HL-60 (cell line): ENCODE measurements around the gene PRPSAP1.

Source experiments
- GABPA ChIP-seq: IDR thresholded peaks from 2 replicates; pipeline ENCODE4 v1.6.1; 2012; ENCODE audit warnings: low read depth
- POLR2AphosphoS5 ChIP-seq: IDR thresholded peaks from 2 replicates; pipeline ENCODE4 v1.6.1; 2012; ENCODE audit warnings: low read depth
- TF ChIP-seq, protein P1 (sequence below): IDR thresholded peaks from one replicate; pipeline ENCODE4 v1.5.1; 2011; ENCODE audit warnings: low read length, control low read depth, inconsistent platforms; ENCODE audit not compliant: insufficient read depth
- TF ChIP-seq, protein P2 (sequence below): IDR thresholded peaks from 2 replicates; pipeline ENCODE4 v1.6.1; 2012; ENCODE audit warnings: low read depth; ENCODE audit not compliant: insufficient replicate concordance

DNA sequence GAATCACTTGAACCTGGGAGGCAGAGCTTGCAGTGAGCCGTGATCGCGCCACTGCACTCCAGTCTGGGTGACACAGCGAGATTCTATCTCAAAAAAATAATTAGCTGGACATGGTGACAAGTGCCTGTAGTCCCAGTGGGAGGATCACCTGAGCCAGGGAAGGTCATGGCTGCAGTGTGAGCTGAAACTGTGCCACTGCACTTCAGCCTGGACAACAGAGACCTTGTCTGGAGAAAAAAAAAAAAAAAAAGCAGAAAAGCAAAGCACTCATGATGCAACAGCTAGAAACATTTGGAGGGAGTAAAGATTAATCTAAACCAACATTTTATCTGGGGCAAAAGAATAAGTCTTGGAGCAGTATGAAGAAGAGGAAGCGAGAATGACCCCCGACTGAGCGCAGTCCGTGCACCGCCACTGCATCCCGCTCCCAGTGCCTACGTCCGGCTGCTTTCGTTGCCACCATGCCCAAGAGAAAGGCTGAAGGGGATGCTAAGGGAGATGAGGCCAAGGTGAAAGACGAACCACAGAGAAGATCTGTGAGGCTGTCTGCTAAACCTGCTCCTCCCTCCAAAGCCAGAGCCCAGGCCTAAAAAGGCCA lies 8.2 kb downstream of the PRPSAP1 start:
- TF ChIP-seq, protein P1, sequence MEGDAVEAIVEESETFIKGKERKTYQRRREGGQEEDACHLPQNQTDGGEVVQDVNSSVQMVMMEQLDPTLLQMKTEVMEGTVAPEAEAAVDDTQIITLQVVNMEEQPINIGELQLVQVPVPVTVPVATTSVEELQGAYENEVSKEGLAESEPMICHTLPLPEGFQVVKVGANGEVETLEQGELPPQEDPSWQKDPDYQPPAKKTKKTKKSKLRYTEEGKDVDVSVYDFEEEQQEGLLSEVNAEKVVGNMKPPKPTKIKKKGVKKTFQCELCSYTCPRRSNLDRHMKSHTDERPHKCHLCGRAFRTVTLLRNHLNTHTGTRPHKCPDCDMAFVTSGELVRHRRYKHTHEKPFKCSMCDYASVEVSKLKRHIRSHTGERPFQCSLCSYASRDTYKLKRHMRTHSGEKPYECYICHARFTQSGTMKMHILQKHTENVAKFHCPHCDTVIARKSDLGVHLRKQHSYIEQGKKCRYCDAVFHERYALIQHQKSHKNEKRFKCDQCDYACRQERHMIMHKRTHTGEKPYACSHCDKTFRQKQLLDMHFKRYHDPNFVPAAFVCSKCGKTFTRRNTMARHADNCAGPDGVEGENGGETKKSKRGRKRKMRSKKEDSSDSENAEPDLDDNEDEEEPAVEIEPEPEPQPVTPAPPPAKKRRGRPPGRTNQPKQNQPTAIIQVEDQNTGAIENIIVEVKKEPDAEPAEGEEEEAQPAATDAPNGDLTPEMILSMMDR: no peak
- TF ChIP-seq POLR2AphosphoS5 (no peak), GABPA (no peak)
- TF ChIP-seq, protein P2, sequence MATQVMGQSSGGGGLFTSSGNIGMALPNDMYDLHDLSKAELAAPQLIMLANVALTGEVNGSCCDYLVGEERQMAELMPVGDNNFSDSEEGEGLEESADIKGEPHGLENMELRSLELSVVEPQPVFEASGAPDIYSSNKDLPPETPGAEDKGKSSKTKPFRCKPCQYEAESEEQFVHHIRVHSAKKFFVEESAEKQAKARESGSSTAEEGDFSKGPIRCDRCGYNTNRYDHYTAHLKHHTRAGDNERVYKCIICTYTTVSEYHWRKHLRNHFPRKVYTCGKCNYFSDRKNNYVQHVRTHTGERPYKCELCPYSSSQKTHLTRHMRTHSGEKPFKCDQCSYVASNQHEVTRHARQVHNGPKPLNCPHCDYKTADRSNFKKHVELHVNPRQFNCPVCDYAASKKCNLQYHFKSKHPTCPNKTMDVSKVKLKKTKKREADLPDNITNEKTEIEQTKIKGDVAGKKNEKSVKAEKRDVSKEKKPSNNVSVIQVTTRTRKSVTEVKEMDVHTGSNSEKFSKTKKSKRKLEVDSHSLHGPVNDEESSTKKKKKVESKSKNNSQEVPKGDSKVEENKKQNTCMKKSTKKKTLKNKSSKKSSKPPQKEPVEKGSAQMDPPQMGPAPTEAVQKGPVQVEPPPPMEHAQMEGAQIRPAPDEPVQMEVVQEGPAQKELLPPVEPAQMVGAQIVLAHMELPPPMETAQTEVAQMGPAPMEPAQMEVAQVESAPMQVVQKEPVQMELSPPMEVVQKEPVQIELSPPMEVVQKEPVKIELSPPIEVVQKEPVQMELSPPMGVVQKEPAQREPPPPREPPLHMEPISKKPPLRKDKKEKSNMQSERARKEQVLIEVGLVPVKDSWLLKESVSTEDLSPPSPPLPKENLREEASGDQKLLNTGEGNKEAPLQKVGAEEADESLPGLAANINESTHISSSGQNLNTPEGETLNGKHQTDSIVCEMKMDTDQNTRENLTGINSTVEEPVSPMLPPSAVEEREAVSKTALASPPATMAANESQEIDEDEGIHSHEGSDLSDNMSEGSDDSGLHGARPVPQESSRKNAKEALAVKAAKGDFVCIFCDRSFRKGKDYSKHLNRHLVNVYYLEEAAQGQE: no peak
